NCI-H510A treated with DMSO at 0.1 percent for 48 hours (cell line): ENCODE results near the gene ADRB1.

Experiments used
- DNase-seq: peaks from one replicate; lab custom pipeline; 2025; lab: John Stamatoyannopoulos, UW

ADRB1 gene

GRCh38 chr10:114057855-114058254 lies 14.2 kb downstream of the ADRB1 start:
- DNase-seq, result no peak

DNA sequence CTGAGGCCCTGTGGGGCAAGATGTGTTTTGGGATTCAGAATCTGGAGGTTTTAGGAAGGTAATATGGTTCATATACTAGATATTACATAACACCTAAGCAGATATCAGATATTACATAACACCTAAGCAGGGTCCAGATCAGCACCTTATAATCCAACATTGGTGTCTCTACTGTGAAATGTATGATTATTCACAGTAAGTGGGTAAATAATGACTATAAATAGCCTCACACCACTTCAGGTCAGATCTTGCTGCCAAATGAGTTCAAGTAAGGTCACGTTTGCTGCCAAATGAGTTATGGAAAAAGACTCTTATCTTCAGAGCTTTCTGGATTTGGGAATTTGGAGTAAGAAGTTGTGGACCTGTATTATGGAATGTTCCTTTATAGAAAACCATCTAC lies 14.6 kb downstream of the ADRB1 start:
- DNase-seq, result no peak

DNA sequence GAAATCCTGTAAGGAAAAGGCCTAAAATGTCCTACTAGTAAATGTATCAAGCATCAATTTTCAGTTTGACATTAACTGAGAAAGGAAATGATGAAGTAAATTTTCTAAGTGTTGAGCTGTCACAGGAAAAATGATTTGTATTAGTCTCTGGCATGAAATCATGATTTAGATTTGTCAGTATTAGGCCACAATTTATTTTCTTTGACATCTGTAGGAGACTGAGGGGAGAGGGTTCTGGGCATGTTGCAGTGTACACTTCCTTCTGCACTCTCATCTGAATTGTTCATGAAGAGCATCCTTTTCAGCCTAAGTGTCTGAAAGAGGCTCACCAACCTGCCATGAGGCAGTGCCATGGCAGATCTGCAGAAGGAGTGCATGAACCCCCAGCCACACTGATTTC lies 15.9 kb downstream of the ADRB1 start:
- DNase-seq, result no peak

- no peak for DNase-seq
Measured at GRCh38 chr10:114060456-114060855, 16.8 kb downstream of the ADRB1 start.

GRCh38 chr10:114061148-114061547 lies 17.5 kb downstream of the ADRB1 start:
- DNase-seq, result no peak

GRCh38 chr10:114061789-114062188 lies 18.1 kb downstream of the ADRB1 start:
- DNase-seq, result no peak

- no peak for DNase-seq
Measured at GRCh38 chr10:114064151-114065048, 20.7 kb downstream of the ADRB1 start.

DNA sequence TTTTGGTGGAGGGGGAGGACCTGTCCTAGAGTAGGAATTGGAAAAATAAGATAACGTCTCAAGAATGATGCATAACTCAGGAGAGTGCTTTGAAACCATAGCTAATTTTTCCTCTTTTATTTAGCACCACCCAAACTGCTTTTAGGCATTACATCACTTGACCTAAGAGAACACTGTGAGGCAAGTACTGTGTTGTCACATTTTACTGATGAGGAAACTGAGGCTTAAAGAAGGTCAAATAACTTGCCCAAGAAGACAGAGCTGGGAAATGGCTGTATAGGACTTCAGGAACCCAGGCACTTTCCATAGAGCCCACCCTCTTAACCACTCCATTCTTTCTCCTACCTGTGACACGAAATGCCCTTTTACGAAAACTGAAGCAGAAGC lies 21.4 kb downstream of the ADRB1 start:
- DNase-seq, result no peak

DNA sequence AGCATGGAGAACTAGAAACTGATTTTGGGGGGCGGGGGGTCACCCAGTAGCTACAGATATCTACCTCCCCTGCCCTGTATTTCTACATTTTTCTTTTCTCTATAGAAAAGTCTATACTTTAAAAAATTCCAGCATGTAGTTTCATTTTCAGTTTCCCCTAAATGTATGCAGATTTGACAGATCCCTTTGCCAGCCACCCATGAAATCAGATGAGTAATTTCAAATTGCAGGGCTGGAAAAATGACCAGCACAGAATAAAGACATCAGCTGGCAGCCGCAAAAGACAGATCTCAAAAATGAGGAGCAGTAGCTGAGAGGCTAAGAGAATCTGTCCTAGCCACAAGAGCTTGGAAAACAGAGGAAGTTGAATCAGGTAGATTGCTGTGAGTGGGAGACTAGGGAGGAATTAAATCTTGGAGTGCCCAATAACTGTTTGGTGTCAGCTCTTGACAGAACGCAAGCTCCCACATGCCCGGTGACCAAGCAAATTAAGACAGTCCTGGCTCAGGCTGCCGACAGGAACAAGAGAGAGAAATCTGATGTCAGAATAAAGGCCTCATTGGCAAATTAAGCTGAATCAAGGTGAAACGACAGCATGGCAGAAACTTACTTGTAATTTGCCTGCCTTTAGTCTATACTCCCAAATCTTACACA lies 24.5 kb downstream of the ADRB1 start:
- no peak for DNase-seq

DNA sequence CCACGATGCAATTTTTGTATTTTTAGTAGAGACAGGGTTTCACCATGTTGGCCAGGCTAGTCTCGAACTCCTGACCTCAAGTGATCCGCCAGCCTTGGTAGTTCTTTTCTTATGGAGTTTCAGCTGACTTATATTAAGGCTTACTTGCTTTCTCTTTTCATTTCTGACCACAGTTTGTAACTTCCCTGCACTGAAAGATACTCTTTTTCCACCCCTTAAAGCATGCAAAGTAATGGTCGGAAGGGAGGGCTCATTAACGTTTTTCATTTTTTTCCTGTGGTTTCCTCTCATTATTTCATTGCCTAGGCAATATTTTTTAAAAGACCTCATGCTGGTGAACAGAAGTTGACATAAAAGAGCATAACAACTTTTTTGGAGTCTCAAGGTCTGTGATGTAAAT lies 27.0 kb downstream of the ADRB1 start:
- no peak for DNase-seq

GRCh38 chr10:114071178-114071577 lies 27.5 kb downstream of the ADRB1 start:
- DNase-seq, result no peak

GRCh38 chr10:114073395-114074186 lies 29.9 kb downstream of the ADRB1 start:
- DNase-seq, result no peak

DNA sequence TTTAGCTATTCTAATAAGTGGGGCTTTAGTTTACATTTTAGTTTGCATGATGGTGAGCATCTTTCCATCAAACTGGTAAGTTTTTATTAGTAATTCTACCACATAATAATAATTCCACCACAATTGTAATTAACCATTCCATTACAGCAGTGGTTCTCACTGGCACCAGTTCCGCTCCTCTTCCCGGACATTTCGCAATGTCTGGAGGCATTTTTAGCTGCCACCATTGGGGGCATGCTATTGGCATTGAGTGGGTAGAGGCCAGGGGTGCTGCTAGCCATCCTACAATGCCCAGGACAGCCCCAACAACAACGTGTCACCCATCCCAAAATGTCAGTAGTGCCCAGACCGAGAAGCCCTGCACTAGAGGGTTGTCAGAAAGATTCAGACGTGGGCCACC lies 31.4 kb downstream of the ADRB1 start:
- DNase-seq, result no peak

GRCh38 chr10:114077347-114077746 lies 33.7 kb downstream of the ADRB1 start:
- no peak for DNase-seq

DNA sequence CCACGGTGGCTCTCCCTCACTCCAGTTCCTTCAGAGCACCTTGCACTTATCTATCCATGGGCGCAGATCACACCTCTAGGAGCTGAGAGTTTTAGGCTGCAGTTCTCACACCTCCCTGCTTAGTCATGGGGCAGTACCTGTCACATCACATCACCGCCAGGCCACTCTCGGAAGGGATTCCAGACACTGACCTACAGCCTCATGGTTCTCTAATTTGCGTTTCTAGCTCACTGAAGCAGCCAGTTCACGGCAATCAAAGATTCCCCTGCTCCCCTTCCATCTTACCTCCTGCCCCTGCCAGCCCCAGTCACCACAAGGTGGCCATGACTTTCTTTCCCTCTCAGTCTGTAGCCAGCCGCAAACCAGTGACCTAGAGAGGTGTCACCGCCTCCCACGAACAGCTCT lies 34.2 kb downstream of the ADRB1 start:
- DNase-seq, result no peak

- no peak for DNase-seq
Measured at GRCh38 chr10:114078346-114078745, 34.7 kb downstream of the ADRB1 start.

GRCh38 chr10:114079421-114079820 lies 35.8 kb downstream of the ADRB1 start:
- no peak for DNase-seq

- no peak for DNase-seq
Measured at GRCh38 chr10:114081911-114082583, 38.4 kb downstream of the ADRB1 start.

GRCh38 chr10:114083040-114083439 lies 39.4 kb downstream of the ADRB1 start:
- DNase-seq, result no peak

- DNase-seq, result no peak
Measured at GRCh38 chr10:114084215-114084614, 40.5 kb downstream of the ADRB1 start.

- DNase-seq, result no peak
Measured at GRCh38 chr10:114087255-114087654, 43.6 kb downstream of the ADRB1 start.

DNA sequence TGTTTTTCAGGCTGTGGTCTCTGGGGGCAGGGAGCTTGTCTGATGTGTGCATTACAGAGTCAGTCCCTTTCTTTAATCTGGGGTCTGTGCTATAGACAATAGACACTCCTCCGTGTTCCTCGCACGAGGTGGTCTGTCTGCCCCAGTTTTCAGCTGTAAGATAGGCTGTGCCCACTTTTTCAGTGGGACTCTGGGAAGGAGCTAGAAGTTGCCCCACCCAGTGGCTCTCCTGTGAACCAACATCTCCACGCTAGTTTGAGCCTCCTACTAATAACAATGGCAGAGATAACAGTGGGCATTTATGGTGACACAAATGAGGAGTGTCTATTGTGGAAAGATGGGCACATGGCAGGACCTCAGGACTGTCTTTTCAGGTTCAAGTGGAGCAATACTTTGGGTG lies 44.0 kb downstream of the ADRB1 start:
- no peak for DNase-seq
